Measurements from ENCODE around the gene TNKS2. TPM values are rescaled to one million over a fixed set of nuclear protein-coding genes. Genes with fewer than 3 reads are reported as not detected.
A peak's percentile ranks its signal among the peaks of the same experiment; 100 is the strongest.

Gene TNKS2
- total RNA-seq, 1 donor from 2014 or later = 48.2 TPM

DNA sequence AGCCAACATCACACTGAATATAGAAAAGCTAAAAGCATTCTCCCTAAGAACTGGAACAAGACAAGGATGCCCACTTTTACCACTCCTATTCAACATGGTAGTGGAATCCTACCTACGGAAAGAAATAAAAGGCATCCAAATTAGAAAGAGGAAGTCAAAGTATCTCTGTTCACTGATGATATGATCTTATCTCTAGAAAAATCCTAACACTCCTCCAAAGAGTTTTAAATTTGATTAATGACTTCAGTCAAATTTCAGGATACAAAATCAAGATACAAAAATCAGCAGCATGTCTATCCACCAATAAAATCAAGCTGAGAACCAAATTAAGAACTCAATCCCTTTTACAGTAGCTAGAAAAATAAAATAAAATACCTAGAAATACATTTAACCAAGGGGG, 35.3 kb upstream of the TNKS2 start:
- H3K27me3 ChIP-seq (ENCODE audit: control insufficient read depth, insufficient read depth, low read length) = peaks cover 2% of the 10 kb centered on the region
- H3K4me3 ChIP-seq (ENCODE audit: low read depth, low read length) = no peak overlapping the region
- no peaks in the 10 kb centered on the region for H3K36me3 ChIP-seq (ENCODE audit: control insufficient read depth, insufficient read depth, low read length)
- TF ChIP-seq, protein P1, sequence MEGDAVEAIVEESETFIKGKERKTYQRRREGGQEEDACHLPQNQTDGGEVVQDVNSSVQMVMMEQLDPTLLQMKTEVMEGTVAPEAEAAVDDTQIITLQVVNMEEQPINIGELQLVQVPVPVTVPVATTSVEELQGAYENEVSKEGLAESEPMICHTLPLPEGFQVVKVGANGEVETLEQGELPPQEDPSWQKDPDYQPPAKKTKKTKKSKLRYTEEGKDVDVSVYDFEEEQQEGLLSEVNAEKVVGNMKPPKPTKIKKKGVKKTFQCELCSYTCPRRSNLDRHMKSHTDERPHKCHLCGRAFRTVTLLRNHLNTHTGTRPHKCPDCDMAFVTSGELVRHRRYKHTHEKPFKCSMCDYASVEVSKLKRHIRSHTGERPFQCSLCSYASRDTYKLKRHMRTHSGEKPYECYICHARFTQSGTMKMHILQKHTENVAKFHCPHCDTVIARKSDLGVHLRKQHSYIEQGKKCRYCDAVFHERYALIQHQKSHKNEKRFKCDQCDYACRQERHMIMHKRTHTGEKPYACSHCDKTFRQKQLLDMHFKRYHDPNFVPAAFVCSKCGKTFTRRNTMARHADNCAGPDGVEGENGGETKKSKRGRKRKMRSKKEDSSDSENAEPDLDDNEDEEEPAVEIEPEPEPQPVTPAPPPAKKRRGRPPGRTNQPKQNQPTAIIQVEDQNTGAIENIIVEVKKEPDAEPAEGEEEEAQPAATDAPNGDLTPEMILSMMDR (IDR thresholded peaks at IDR 0.05; ENCODE audit: insufficient read depth, low read length, severe bottlenecking) = no peak
- DNase-seq (ENCODE audit: low read depth) = no peak
- no peak for FAIRE-seq

DNA sequence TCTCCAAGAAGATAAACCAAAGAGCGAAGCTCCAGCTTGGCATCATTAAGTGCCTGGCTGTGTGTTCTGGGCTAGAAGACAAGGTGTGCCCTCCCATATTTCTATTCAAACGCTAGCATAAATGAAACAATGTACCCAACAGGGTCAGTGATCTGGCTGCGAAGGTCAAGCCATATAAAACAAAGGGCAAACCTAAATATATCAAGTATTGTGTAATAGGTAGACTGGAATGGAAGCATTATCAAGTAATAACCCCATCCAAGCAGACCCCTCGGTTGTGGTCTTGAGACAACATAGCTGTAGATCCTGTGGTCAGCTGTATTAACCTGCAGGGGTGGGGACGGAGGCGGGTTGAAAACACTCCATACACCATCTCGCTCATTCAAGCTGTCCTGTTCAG, 31.6 kb upstream of the TNKS2 start:
- no peak for FAIRE-seq
- DNase-seq (ENCODE audit: low read depth) = no peak
- Histone ChIP-seq H3K36me3 (ENCODE audit: control insufficient read depth, insufficient read depth, low read length) (no peaks in the 10 kb centered on the region), H3K27me3 (ENCODE audit: control insufficient read depth, insufficient read depth, low read length) (peaks cover 2% of the 10 kb centered on the region), H3K4me3 (ENCODE audit: low read depth, low read length) (no peak overlapping the region)
- TF ChIP-seq, protein P1 (IDR thresholded peaks at IDR 0.05; ENCODE audit: insufficient read depth, low read length, severe bottlenecking) = no peak

DNA sequence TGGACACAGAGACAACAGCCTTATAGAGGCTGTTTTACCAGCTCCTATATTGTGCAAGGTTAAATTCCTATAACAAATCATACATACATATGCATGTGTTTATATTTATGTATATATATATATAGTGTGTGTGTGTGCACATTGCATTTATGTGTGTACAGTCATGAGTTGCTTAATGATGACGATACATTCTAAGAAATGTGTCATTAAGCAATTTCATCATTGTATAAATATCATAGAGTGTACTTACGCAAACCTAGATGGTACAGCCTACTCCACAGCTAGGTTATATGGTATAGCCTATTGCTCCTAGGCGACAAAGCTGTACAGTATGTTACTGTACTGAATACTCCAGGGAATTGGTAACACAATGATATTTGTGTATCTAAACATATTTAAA, 30.1 kb upstream of the TNKS2 start:
- DNase-seq (ENCODE audit: low read depth) (peak; percentile 83), FAIRE-seq (no peak)
- Histone ChIP-seq H3K4me3 (ENCODE audit: low read depth, low read length) (no peak overlapping the region), H3K36me3 (ENCODE audit: control insufficient read depth, insufficient read depth, low read length) (no peaks in the 10 kb centered on the region), H3K27me3 (ENCODE audit: control insufficient read depth, insufficient read depth, low read length) (peaks cover 2% of the 10 kb centered on the region)
- TF ChIP-seq, protein P1 (IDR thresholded peaks at IDR 0.05; ENCODE audit: insufficient read depth, low read length, severe bottlenecking) = no peak

DNA sequence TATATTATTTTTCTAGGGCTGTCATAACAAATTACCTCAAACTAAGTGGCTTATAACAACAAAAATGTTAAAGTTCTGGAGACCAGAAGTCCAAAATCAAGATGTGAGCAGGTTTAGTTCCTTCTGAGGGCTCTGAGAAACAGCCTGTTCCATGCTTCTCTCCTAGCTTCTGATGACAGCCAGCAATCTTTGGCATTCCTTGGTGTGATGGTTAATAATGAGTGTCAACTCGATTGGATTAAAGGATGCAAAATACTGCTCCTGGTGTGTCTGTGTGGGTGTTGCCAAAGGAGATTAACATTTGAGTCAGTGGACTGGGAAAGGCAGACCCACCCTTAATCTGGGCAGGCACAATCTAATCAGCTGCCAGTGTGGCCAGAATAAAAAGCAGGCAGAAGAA, 26.3 kb upstream of the TNKS2 start:
- TF ChIP-seq, protein P1 (IDR thresholded peaks at IDR 0.05; ENCODE audit: insufficient read depth, low read length, severe bottlenecking) = no peak

DNA sequence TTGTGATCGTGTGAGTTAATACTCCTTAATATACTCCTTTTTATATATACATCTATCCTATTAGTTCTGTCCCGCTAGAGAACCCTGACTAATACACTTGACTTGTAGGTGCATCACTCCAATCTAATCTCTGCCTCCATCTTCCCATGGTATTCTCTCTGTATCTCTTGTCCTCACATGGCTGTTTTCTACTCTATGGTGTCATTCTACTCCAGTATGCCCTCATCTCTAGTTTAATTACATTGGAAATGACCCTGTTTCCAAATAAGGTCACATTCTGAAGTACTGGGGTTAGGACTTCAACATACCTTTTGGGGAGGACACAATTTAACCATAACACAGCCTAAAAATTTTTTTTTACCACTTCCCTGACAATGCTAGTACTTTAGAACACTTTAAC, 25.8 kb upstream of the TNKS2 start:
- no peak for FAIRE-seq

More for the DNA sequence above, 26.3 kb upstream of the TNKS2 start:
- FAIRE-seq = no peak
- Histone ChIP-seq H3K36me3 (ENCODE audit: control insufficient read depth, insufficient read depth, low read length) (no peaks in the 10 kb centered on the region), H3K27me3 (ENCODE audit: control insufficient read depth, insufficient read depth, low read length) (no peaks in the 10 kb centered on the region), H3K4me3 (ENCODE audit: low read depth, low read length) (no peak overlapping the region)
- DNase-seq (ENCODE audit: low read depth) = no peak

DNA sequence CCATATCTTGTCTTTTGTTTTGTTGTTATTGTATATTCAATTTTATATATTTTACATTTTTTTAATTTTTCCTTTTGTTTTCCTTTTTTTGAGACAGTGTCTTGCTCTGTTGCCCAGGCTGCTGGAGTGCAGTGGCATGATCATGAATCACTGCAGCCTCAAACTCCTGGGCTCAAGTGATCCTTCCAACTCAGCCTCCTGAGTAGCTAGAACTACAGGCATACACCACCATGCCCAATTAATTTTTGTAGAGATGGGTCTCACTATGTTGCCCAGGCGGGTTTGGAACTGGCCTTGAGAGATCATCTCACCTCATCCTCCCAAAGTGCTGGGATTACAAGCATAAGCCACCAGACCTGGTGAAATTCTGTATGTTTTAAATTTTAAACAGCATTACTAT, 25.4 kb upstream of the TNKS2 start:
- TF ChIP-seq, protein P1 (IDR thresholded peaks at IDR 0.05; ENCODE audit: insufficient read depth, low read length, severe bottlenecking) = no peak
- no peak for FAIRE-seq
- no peak for DNase-seq (ENCODE audit: low read depth)
- H3K4me3 ChIP-seq (ENCODE audit: low read depth, low read length) = no peak overlapping the region
- no peaks in the 10 kb centered on the region for H3K27me3 ChIP-seq (ENCODE audit: control insufficient read depth, insufficient read depth, low read length)
- H3K36me3 ChIP-seq (ENCODE audit: control insufficient read depth, insufficient read depth, low read length) = no peaks in the 10 kb centered on the region

More for the DNA sequence above, 25.8 kb upstream of the TNKS2 start:
- Histone ChIP-seq H3K4me3 (ENCODE audit: low read depth, low read length) (no peak overlapping the region), H3K36me3 (ENCODE audit: control insufficient read depth, insufficient read depth, low read length) (no peaks in the 10 kb centered on the region), H3K27me3 (ENCODE audit: control insufficient read depth, insufficient read depth, low read length) (no peaks in the 10 kb centered on the region)
- TF ChIP-seq, protein P1 (IDR thresholded peaks at IDR 0.05; ENCODE audit: insufficient read depth, low read length, severe bottlenecking) = no peak
- no peak for DNase-seq (ENCODE audit: low read depth)

Measured in bronchial epithelial cell (primary cell).